GM18870 (cell line): Measurements from ENCODE around the gene CAPN12.

Experiments used
- ATAC-seq: cut with Tn5 transposase; IDR thresholded peaks from one replicate; pipeline ENCODE4 v1.9.1; 2021; ENCODE audit warnings: moderate library complexity; ENCODE audit not compliant: unreplicated experiment

Gene CAPN12

GRCh38 chr19:38682872-38683392 lies 61.3 kb downstream of the CAPN12 start:
- ATAC-seq: no peak

GRCh38 chr19:38682195-38682867 lies 61.9 kb downstream of the CAPN12 start:
- no peak for ATAC-seq
